Endothelial cell of umbilical vein (primary cell): Measurements from ENCODE around the gene ERN2. TPM values are rescaled to one million over a fixed set of nuclear protein-coding genes. Genes with fewer than 3 reads are reported as not detected.

Experiments
- BruUV-seq: library from RNA; stranded (reverse); fragments of 400-500 nt; replicated peaks from 2 replicates; lab custom pipeline; 2021; lab: Mats Ljungman, UMichigan
- CTCF ChIA-PET: fragments of 300-600, 350-600 bp; sonication (Branson Sonifier 250); formaldehyde crosslinking; loops from one replicate; lab custom pipeline; 2021; ENCODE audit warnings: antibody characterized with exemption, inconsistent platforms; lab: Charles Lee
- POLR2A ChIA-PET: fragments of 300-600, 350-600 bp; sonication (Branson Sonifier 250); formaldehyde crosslinking; loops from one replicate; lab custom pipeline; 2021; ENCODE audit warnings: antibody characterized with exemption, inconsistent platforms; lab: Charles Lee
- DNase-seq: peaks from one replicate; pipeline ENCODE4 v3.0.0-alpha.2; 2011; ENCODE audit warnings: low read depth, low spot score
- FAIRE-seq: peaks from 2 replicates; lab custom pipeline; 2011; peaks lifted over from hg19 to GRCh38; lab: Jason Lieb, UNC
- H2AFZ ChIP-seq: 2 replicates; pipeline ENCODE4 v1.6.0; 2012; ENCODE audit warnings: low read depth, low read length, control low read depth, inconsistent platforms
- H3K27ac ChIP-seq: 2 replicates; pipeline ENCODE4 v1.5.1; 2011; ENCODE audit warnings: low read depth, mild to moderate bottlenecking, control low read depth, low read length, moderate library complexity; ENCODE audit not compliant: insufficient read depth
- H3K27me3 ChIP-seq, 2 experiments: 2 replicates each; pipeline versions ENCODE4 v1.6.0 to v1.6.1; 2011; ENCODE audit warnings: low read length in 2 of 2, mixed read lengths in 1 of 2; ENCODE audit not compliant: control insufficient read depth in 2 of 2, insufficient read depth in 2 of 2
- H3K36me3 ChIP-seq, 2 experiments: 2 replicates in 1 of 2; 3 replicates in 1 of 2; pipeline ENCODE4 v1.5.1; 2011; ENCODE audit warnings: low read length in 2 of 2, mild to moderate bottlenecking in 1 of 2, moderate library complexity in 1 of 2; ENCODE audit not compliant: control insufficient read depth in 2 of 2, insufficient read depth in 2 of 2; ENCODE audit errors: extremely low read depth in 1 of 2
- H3K4me1 ChIP-seq: 3 replicates; pipeline ENCODE4 v1.5.1; 2011; ENCODE audit warnings: mild to moderate bottlenecking, low read length; ENCODE audit not compliant: control insufficient read depth, insufficient read depth; ENCODE audit errors: extremely low read depth
- H3K4me2 ChIP-seq: 2 replicates; pipeline ENCODE4 v1.6.1; 2011; ENCODE audit warnings: low read length, control low read depth, mixed read lengths; ENCODE audit not compliant: insufficient read depth
- H3K4me3 ChIP-seq, 3 experiments: fragments of 200-600 bp in 1 of 3; sonication (generic), shearing (Covaris generic) in 1 of 3; replicated peaks in 1 of 3; 2 replicates each; pipeline ENCODE4 v1.5.1; 2011 to 2016; ENCODE audit warnings: control low read depth in 3 of 3, low read length in 3 of 3, mild to moderate bottlenecking in 2 of 3, inconsistent platforms in 1 of 3, low read depth in 1 of 3, moderate library complexity in 1 of 3; ENCODE audit not compliant: insufficient read depth in 1 of 3
- H3K79me2 ChIP-seq: 2 replicates; pipeline ENCODE4 v1.6.0; 2012; ENCODE audit warnings: low read length, inconsistent platforms; ENCODE audit not compliant: control insufficient read depth, insufficient read depth
- H3K9ac ChIP-seq: replicated peaks from 2 replicates; pipeline ENCODE3; 2011; ENCODE audit warnings: low read length, control low read depth; ENCODE audit not compliant: insufficient read depth; ENCODE audit errors: extremely low read depth
- H3K9me1 ChIP-seq: replicated peaks from 3 replicates; pipeline ENCODE4 v1.6.0; 2011; ENCODE audit warnings: mild to moderate bottlenecking, low read length; ENCODE audit not compliant: control insufficient read depth, insufficient read depth; ENCODE audit errors: extremely low read depth
- H3K9me3 ChIP-seq: replicated peaks from 2 replicates; pipeline ENCODE4 v1.5.1; 2012; ENCODE audit warnings: low read length, inconsistent platforms; ENCODE audit not compliant: control insufficient read depth, insufficient read depth
- H4K20me1 ChIP-seq: replicated peaks from 2 replicates; pipeline ENCODE3; 2011; ENCODE audit warnings: mild to moderate bottlenecking, low read length; ENCODE audit not compliant: control insufficient read depth, insufficient read depth; ENCODE audit errors: extremely low read depth
- CTCF ChIP-seq, 2 donors: IDR thresholded peaks; 1 replicate in 1 of 2; 2 replicates in 1 of 2; pipeline ENCODE4 v1.5.1; 2011; ENCODE audit warnings: low read length in 2 of 2, mild to moderate bottlenecking in 2 of 2, moderate library complexity in 2 of 2, control low read depth in 1 of 2, inconsistent platforms in 1 of 2, low read depth in 1 of 2; ENCODE audit not compliant: insufficient read depth in 1 of 2; ENCODE audit errors: extremely low read depth in 1 of 2
- EZH2 ChIP-seq: IDR thresholded peaks from 2 replicates; pipeline ENCODE4 v1.6.1; 2012; ENCODE audit warnings: borderline replicate concordance, low read depth, mild to moderate bottlenecking, moderate library complexity, low read length, inconsistent platforms; ENCODE audit not compliant: severe bottlenecking
- FOS ChIP-seq: IDR thresholded peaks from 2 replicates; pipeline ENCODE4 v1.6.1; 2011; ENCODE audit warnings: mild to moderate bottlenecking, low read length, moderate library complexity, borderline replicate concordance; ENCODE audit not compliant: insufficient read depth
- GATA2 ChIP-seq: IDR thresholded peaks from 2 replicates; pipeline ENCODE4 v1.7.0; 2011; ENCODE audit warnings: low read depth, mild to moderate bottlenecking, moderate library complexity, mixed read lengths, low read length; ENCODE audit not compliant: insufficient read length, insufficient read depth
- JUN ChIP-seq: IDR thresholded peaks from 2 replicates; pipeline ENCODE4 v1.6.1; 2011; ENCODE audit warnings: borderline replicate concordance, low read depth; ENCODE audit not compliant: insufficient read length, insufficient read depth
- MYC ChIP-seq: IDR thresholded peaks from one replicate; pipeline ENCODE4 v1.6.1; 2011; ENCODE audit warnings: mild to moderate bottlenecking, low read depth, low read length
- POLR2A ChIP-seq: IDR thresholded peaks from 2 replicates; pipeline ENCODE4 v1.6.1; 2012; ENCODE audit warnings: low read depth, mild to moderate bottlenecking, control low read depth, low read length
- POLR2AphosphoS5 ChIP-seq: IDR thresholded peaks from 2 replicates; pipeline ENCODE4 v1.6.1; 2012; ENCODE audit warnings: low read depth, mild to moderate bottlenecking, control low read depth, low read length, moderate library complexity; ENCODE audit not compliant: insufficient read depth
- dilution Hi-C: fragments of 300-500 bp; cut with MboI; formaldehyde crosslinking; loops from one replicate; pipeline ENCODE4 v1.15.0; 2019; ENCODE audit warnings: low sequenced_read_pairs; ENCODE audit not compliant: extremely low pct_ligation_motif_present
- intact Hi-C: fragments of 100-400 bp; cut with micrococcal nuclease; formaldehyde crosslinking; loops from one replicate; pipeline ENCODE4 v1.10.0; 2022
- polyA plus RNA-seq, 4 experiments: library from polyadenylated mRNA; depleted of rRNA in 3 of 4; stranded (reverse) in 3 of 4; unstranded in 1 of 4; fragments of >200 nt; gene quantifications; 2 replicates each; pipeline versions ENCODE4 v1.2.1 to v1.2.3, GENCODE V29; 2011 to 2012; ENCODE audit warnings: missing spikeins in 1 of 4
- total RNA-seq: library from RNA; stranded (reverse); gene quantifications from 2 replicates; pipeline ENCODE4 v1.2.3, GENCODE V29; 2021
- TF ChIP-seq, protein P1 (sequence below): IDR thresholded peaks from 2 replicates; pipeline ENCODE4 v1.6.1; 2011; ENCODE audit not compliant: insufficient read depth, insufficient read length

ERN2 gene
- total and polyA plus RNA-seq, 2 donors (not counting 3 experiments of a cell fraction or from before 2014, with no cell fraction given) = 0.15 TPM; not detected in 1

- ChIA-PET POLR2A (no interaction called here), CTCF (no interaction called here)
- no peak overlapping the region for H3K9ac ChIP-seq
- H3K27me3 ChIP-seq = peaks cover 1 to 2% of the 10 kb centered on the region in 2 experiments
- TF ChIP-seq POLR2AphosphoS5 (no peak), MYC (no peak), POLR2A (no peak), CTCF (IDR thresholded peaks at IDR 0.05; ENCODE audit: extremely low read depth in 1 of 2, insufficient read depth in 1 of 2, low read depth in 1 of 2, low read length in 2 of 2) (no peak), GATA2 (no peak), EZH2 (no peak), JUN (no peak), FOS (no peak)
- TF ChIP-seq, protein P1, sequence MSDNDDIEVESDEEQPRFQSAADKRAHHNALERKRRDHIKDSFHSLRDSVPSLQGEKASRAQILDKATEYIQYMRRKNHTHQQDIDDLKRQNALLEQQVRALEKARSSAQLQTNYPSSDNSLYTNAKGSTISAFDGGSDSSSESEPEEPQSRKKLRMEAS = no peak
- no peaks in the 10 kb centered on the region for H3K79me2 ChIP-seq
- H3K27ac ChIP-seq = no peak overlapping the region
- no TSS peak for BruUV-seq
- no peaks in the 10 kb centered on the region for H3K9me1 ChIP-seq
- H2AFZ ChIP-seq = no peak overlapping the region
- FAIRE-seq (no peak), DNase-seq (no peak)
- intact Hi-C loops = no loop called here
- H3K4me1 ChIP-seq = no peaks in the 10 kb centered on the region
- dilution Hi-C loops = no loop called here
- no peak overlapping the region for H3K4me2 ChIP-seq
- H3K36me3 ChIP-seq = no peaks in the 10 kb centered on the region
- no peaks in the 10 kb centered on the region for H3K9me3 ChIP-seq
- H4K20me1 ChIP-seq = no peaks in the 10 kb centered on the region
- H3K4me3 ChIP-seq = no peak overlapping the region
Measured at GRCh38 chr16:23700093-23700492, 12.9 kb downstream of the ERN2 start.
